Measurements from ENCODE around the gene NRF1. TPM values are rescaled to one million over a fixed set of nuclear protein-coding genes. Genes with fewer than 3 reads are reported as not detected.

Gene NRF1
- total and polyA plus RNA-seq, 4 donors, result 6.9 to 33.3 (median 14.8) TPM

- no peak for DNase-seq
- no peaks in the 10 kb centered on the region for H3K27me3 ChIP-seq (ENCODE audit: control insufficient read depth in 3 of 3, insufficient read depth in 3 of 3, low read length in 2 of 3)
- H3K4me3 ChIP-seq, result no peak overlapping the region
- H3K27ac ChIP-seq (ENCODE audit: low read depth in 1 of 2, low read length in 1 of 2), result no peak overlapping the region
- H3K9me3 ChIP-seq (ENCODE audit: control insufficient read depth in 4 of 4, insufficient read depth in 3 of 4, low read length in 3 of 4), result no peaks in the 10 kb centered on the region
- no peak for ATAC-seq (ENCODE audit: insufficient read depth, low FRiP score)
- TF ChIP-seq CTCF (IDR thresholded peaks at IDR 0.05; ENCODE audit: control extremely low read depth, extremely low read depth), result no peak
- no peak overlapping the region for H3K9ac ChIP-seq (ENCODE audit: insufficient read depth in 1 of 2, low read length in 2 of 2)
- 65 to 93% methylated on average over 2 of the region's 2 CpGs for WGBS, 2 donors
- H3K36me3 ChIP-seq (ENCODE audit: control insufficient read depth in 4 of 4, insufficient read depth in 4 of 4, low read length in 4 of 4), result peaks cover 0 to 3% (median 0%) of the 10 kb centered on the region in 4 donors
- peaks cover 0 to 7% (median 3%) of the 10 kb centered on the region in 5 donors for H3K4me1 ChIP-seq (ENCODE audit: control insufficient read depth in 5 of 5, insufficient read depth in 5 of 5, low read length in 5 of 5)
Measured at GRCh38 chr7:129640400-129640799, 28.9 kb downstream of the NRF1 start.

DNA sequence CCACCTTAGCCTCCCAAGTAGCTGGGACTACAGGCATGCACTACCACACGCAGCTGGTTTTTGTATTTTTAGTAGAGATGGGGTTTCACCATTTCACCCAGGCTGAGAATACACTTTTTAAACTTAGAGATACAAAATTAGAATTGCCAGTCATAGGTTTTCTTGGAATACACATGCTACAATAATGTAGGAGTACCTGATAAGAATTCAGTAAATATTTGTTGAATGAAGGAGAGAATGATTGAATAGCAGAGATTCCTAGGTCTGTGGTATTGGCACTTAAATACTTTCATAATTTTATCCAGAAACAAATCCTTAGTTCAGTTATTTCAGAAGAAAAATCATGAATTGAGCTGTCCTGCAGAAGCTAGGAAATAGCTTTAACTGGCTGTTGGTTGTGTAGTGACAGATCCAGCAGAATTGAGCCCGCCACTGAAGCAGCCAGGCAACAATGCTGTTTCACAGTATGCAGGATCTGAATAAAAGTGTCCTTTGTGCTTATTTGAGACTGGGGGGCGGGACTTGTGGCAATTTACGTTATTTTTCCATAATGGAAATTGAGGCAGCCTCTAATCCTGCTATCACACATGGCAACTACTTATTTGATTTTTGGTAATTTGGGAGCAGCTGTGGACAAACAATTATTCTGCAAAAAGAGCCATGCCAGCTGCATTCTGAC, 31.5 kb downstream of the NRF1 start:
- Histone ChIP-seq H3K27me3 (ENCODE audit: control insufficient read depth in 3 of 3, insufficient read depth in 3 of 3, low read length in 2 of 3) (no peaks in the 10 kb centered on the region), H3K4me1 (ENCODE audit: control insufficient read depth in 5 of 5, insufficient read depth in 5 of 5, low read length in 5 of 5) (peaks cover 0 to 6% (median 3%) of the 10 kb centered on the region in 5 donors), H3K9ac (ENCODE audit: insufficient read depth in 1 of 2, low read length in 2 of 2) (no peak overlapping the region), H3K9me3 (ENCODE audit: control insufficient read depth in 4 of 4, insufficient read depth in 3 of 4, low read length in 3 of 4) (no peaks in the 10 kb centered on the region), H3K4me3 (no peak overlapping the region), H3K36me3 (ENCODE audit: control insufficient read depth in 4 of 4, insufficient read depth in 4 of 4, low read length in 4 of 4) (peaks cover 0 to 3% (median 0%) of the 10 kb centered on the region in 4 donors), H3K27ac (ENCODE audit: low read depth in 1 of 2, low read length in 1 of 2) (no peak overlapping the region)
- TF ChIP-seq CTCF (IDR thresholded peaks at IDR 0.05; ENCODE audit: control extremely low read depth, extremely low read depth), result no peak
- 86 to 88% methylated on average over 4 of the region's 4 CpGs for WGBS, 2 donors
- no peak for DNase-seq
- no peak for ATAC-seq (ENCODE audit: insufficient read depth, low FRiP score)

DNA sequence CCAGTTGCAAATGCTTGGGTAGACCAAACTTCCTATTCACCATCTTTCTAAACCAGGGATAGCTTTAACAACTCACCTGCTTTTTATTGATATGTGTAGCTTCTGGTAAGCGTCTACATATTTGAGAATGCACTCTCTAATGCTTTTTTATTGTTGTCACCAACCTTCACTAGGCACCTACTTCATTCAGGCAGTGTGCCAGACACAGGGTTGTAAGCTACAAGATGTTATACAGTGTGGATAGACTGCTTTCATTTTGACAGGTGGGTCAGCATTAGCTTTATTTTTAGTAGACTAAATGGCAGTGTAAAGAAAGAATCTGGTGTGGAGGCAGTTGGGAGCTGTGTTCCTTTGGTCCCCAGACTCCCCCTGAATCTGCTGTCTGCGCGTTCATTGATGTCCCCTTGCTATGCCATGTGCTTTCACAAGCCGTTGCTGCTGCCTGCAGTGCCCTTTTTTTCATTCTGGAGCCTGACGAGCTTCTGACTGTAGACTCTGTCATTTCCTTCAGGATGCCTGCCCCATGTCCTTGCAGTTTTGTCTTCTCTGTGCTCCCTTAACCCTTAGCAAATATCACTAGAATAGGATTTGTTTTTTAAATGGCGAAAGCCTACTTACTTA, 32.1 kb downstream of the NRF1 start:
- no peak overlapping the region for H3K4me3 ChIP-seq
- 65 to 71% methylated on average over 6 of the region's 6 CpGs for WGBS, 2 donors
- H3K4me1 ChIP-seq (ENCODE audit: control insufficient read depth in 5 of 5, insufficient read depth in 5 of 5, low read length in 5 of 5), result peaks cover 0 to 3% (median 0%) of the 10 kb centered on the region in 5 donors
- H3K9me3 ChIP-seq (ENCODE audit: control insufficient read depth in 4 of 4, insufficient read depth in 3 of 4, low read length in 3 of 4), result no peaks in the 10 kb centered on the region
- H3K27me3 ChIP-seq (ENCODE audit: control insufficient read depth in 3 of 3, insufficient read depth in 3 of 3, low read length in 2 of 3), result no peaks in the 10 kb centered on the region
- peaks cover 0 to 3% (median 0%) of the 10 kb centered on the region in 4 donors for H3K36me3 ChIP-seq (ENCODE audit: control insufficient read depth in 4 of 4, insufficient read depth in 4 of 4, low read length in 4 of 4)
- no peak overlapping the region for H3K27ac ChIP-seq (ENCODE audit: low read depth in 1 of 2, low read length in 1 of 2)
- no peak for DNase-seq
- TF ChIP-seq CTCF (IDR thresholded peaks at IDR 0.05; ENCODE audit: control extremely low read depth, extremely low read depth), result no peak
- ATAC-seq (ENCODE audit: insufficient read depth, low FRiP score), result no peak
- H3K9ac ChIP-seq (ENCODE audit: insufficient read depth in 1 of 2, low read length in 2 of 2), result peak overlapping the region in 1 of 2 donors; percentile 4

Measured in lung (tissue), 12 donors.